Skeletal muscle cell (primary cell): ENCODE measurements around the gene PNPO.
A peak's percentile ranks its signal among the peaks of the same experiment; 100 is the strongest.
"Not testable (repeated sequence)": the region's sequence is repeated elsewhere in the genome, so short reads cannot be mapped to it uniquely, and the experiment has no call there.

Experiments used
- DNase-seq: peaks from one replicate; pipeline ENCODE4 v3.0.0-alpha.2; 2010; ENCODE audit warnings: low read depth
- H3K4me3 ChIP-seq: 2 replicates; pipeline ENCODE4 v1.5.1; 2011; ENCODE audit warnings: low read depth, mild to moderate bottlenecking, control low read depth, low read length, moderate library complexity

The PNPO gene

DNA sequence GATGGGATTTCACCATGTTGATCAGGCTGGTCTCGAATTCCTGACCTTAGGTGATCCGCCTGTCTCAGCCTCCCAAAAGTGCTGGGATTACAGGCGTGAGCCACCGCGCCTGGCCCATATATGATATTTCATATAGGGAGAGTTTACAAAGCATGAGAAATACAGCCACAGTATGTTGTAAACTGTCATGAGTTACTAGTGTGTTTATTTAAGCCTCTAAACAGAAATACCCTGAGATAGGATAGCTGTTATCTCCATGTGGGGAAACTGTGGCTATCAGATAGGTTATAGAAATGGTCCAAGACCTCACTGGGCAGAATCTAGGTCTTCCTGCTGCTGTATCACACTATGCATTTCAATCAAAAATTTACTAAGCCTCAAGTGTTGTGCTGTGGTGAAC is 27.5 kb downstream of the PNPO start:
- DNase-seq, result no peak
- H3K4me3 ChIP-seq, result no peak overlapping the region

- DNase-seq, result no peak
- H3K4me3 ChIP-seq, result peak overlapping the region; percentile 27
Measured at GRCh38 chr17:47969930-47970724, 28.8 kb downstream of the PNPO start.

- DNase-seq, result peak; percentile 96
Measured at GRCh38 chr17:47970725-47971499, 29.5 kb downstream of the PNPO start, which contains the start of gene CDK5RAP3. TSS of gene CDK5RAP3 (plus strand) at chr17:47971113. CDS start at chr17:47971147, 34 bp downstream.

GRCh38 chr17:47973541-47973940 is 32.2 kb downstream of the PNPO start:
- H3K4me3 ChIP-seq, result no peak overlapping the region
- DNase-seq, result no peak

More at GRCh38 chr17:47970725-47971499, 29.5 kb downstream of the PNPO start, which contains the start of gene CDK5RAP3:
- peak within 1 kb of the TSS; percentile 96 for H3K4me3 ChIP-seq

- no peak for DNase-seq
- no peak overlapping the region for H3K4me3 ChIP-seq
Measured at GRCh38 chr17:47975189-47975822, 33.9 kb downstream of the PNPO start.

DNA sequence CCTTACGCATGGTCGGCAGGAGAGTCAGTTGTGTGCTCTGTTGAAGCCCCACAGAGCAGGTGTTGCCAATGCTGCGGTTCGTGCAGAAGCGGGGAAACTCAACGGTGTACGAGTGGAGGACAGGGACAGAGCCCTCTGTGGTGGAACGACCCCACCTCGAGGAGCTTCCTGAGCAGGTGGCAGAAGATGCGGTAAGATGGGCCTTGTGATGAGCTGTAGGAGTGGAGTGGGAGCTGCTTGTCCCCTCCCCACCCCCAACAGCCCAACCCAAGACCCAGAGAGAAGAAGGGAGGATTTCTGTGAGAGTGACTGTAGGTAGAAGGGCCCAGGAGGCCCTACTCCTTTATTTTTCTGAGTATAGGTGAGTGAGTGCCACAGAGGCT is 34.4 kb downstream of the PNPO start:
- DNase-seq, result no peak
- H3K4me3 ChIP-seq, result no peak overlapping the region

- no peak for DNase-seq
- H3K4me3 ChIP-seq, result no peak overlapping the region
Measured at GRCh38 chr17:47978324-47978723, 37.0 kb downstream of the PNPO start.

DNA sequence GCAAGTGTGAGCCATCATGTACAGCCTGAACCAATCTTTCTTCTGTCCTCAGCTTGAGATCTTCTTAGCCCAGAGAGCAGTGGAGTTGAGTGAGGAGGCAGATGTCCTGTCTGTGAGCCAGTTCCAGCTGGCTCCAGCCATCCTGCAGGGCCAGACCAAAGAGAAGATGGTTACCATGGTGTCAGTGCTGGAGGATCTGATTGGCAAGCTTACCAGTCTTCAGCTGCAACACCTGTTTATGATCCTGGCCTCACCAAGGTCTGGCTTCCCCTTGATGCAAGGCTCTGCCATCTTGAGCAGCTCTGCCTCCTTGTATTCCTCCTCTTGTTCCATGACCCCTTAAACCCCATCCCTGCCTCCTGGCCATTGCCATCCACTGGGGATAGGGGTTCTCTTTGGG is 39.2 kb downstream of the PNPO start:
- no peak for DNase-seq
- no peak overlapping the region for H3K4me3 ChIP-seq

DNA sequence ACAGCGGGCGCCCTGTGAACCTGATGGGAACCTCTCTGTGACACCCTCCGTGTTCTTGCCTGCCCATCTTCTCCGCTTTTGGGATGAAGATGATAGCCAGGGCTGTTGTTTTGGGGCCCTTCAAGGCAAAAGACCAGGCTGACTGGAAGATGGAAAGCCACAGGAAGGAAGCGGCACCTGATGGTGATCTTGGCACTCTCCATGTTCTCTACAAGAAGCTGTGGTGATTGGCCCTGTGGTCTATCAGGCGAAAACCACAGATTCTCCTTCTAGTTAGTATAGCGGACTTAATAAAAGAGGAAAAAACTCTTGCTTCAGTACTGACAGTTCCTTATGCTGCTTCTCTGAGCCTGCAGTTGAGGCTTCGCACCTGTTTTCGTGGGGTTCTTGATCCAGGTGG is 40.1 kb downstream of the PNPO start:
- no peak for DNase-seq
- no peak overlapping the region for H3K4me3 ChIP-seq

DNA sequence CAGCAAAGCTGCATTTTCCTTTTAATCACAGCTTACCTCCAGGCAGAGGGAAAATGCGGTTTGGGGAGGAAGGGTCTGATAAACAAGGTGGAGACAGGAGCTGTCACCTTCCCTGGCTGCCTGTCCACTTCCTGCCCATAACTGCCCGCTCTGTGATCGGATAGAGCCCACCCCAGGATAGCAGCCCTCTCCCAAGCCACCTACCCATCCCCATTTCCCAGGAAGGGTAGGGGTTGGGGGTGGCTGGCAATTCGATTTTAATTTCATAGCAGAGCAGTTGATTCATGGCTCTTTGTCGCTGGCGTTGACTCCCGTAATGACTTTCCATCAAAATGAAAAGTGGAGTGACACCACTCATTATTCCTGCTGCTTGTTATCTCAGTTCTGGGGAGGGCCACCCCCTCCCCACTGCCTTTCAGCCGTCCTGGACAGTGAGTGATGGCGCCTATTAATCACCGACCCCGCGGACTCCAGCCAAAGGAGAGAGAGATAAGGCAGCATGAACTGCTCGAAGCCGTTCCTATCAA is 40.8 kb downstream of the PNPO start:
- DNase-seq, result no peak
- no peak overlapping the region for H3K4me3 ChIP-seq

GRCh38 chr17:47982645-47983390 is 41.4 kb downstream of the PNPO start:
- H3K4me3 ChIP-seq, result no peak overlapping the region

GRCh38 chr17:47983492-47984223 is 42.3 kb downstream of the PNPO start:
- H3K4me3 ChIP-seq, result no peak overlapping the region
- DNase-seq, result no peak

More at GRCh38 chr17:47982645-47983390, 41.4 kb downstream of the PNPO start:
- DNase-seq, result no peak

- no peak overlapping the region for H3K4me3 ChIP-seq
- no peak for DNase-seq
Measured at GRCh38 chr17:47986520-47986919, 45.1 kb downstream of the PNPO start.

- no peak for DNase-seq
- H3K4me3 ChIP-seq, result no peak overlapping the region
Measured at GRCh38 chr17:47987240-47987835, 46.0 kb downstream of the PNPO start.

DNA sequence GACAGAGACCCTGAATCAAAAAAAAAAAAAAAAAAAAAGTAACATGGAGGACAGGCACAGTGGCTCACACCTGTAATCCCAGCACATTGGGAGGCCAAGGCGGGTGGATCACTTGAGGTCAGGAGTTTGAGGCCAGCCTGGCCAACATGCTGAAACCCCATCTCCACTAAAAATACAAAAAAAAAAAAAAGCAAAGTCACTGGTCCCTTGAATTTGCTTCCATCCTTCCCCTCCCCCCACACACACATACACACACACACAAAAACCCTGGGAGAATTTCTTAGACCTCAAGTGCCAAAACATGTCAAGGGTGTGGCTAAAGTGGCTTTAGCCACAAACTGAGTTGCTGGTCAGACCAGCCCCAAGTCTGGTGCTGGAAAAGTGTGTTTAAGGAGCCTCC is 47.1 kb downstream of the PNPO start:
- not testable (repeated sequence) for DNase-seq, H3K4me3 ChIP-seq

DNA sequence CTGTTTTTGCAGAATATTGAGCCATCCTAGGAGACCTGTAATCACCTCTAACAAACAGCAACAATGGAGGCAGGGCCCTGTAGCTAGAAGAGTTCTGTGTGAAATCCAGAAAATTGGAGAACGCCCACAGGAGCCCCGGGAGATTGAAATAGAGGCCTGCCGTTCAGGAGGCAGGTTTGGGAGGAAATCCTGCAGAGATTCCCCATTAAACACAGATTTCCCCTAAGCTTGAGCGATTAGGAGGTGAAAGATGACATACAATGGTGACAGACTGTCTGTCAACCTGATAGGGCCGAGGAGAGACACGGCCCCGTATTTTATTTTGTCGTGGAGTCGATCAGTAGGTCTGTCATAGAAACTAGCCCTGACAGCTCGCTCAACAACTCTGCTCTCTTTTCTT is 47.8 kb downstream of the PNPO start:
- no peak overlapping the region for H3K4me3 ChIP-seq
- no peak for DNase-seq

DNA sequence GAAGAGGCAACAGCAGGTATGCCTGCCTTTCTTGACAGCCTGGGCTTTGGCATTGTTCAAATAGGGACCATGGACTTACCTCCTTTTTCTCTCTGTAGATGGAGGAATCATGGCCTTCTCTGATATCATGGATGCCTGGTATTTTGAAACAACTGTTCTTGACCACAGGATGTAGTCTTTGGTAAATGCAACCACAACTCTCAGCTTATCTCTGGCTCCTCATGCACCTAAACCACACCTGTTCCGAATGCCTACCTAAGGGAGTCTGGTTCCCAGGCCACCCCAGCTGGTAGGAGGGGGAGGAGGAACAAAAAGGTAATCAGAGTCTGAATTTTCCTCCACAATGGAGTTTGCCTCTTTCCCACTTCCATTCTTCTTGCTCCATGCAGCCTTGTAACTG is 48.3 kb downstream of the PNPO start:
- H3K4me3 ChIP-seq, result no peak overlapping the region
- no peak for DNase-seq

DNA sequence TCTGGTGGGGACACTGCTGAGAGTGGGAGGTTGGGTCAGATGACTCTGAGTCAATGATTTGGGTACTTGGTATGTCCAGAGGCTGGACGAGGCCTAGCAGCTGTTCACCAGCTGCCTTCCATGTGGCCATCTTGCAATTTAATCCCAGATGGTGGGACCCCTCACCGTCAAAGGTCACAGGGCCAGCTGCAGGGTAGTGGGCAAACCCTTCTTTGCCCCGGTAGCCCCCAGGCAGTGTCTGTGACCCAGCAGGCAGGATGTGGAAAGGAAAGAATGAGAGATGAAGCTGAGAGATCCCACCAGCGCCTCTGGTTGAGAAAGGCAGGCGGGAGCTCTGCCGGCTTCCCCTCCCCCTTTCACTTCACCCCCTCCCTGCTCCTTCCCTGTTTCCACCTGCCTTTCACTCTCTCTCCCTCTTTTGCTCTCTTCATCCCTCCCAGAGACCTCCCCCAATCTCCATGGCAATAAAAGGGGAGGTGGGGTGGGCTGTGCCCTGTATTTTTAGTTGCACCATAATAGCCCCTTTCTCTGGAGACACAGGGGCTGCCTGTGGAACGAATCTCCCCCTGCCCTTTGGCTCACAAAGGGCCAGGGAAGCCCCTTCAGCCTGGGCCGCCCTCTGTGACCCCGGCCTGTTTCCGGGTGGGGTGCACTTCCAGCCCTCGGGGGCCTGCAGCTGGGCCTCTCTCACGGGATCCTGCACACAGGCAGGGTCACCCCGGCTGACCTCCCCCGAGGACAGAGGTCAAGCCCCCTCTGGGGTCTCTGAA is 49.8 kb downstream of the PNPO start:
- no peak overlapping the region for H3K4me3 ChIP-seq
- no peak for DNase-seq
